Transverse colon (tissue), 4 donors: ENCODE data around the gene NSUN5. TPM values are rescaled to one million over a fixed set of nuclear protein-coding genes. Genes with fewer than 3 reads are reported as not detected.
"Not testable (repeated sequence)": the region's sequence is repeated elsewhere in the genome, so short reads cannot be mapped to it uniquely, and the experiment has no call there.

Experiments used
- DNase-seq: peaks from one replicate; pipeline ENCODE4 v3.0.0-alpha.2; 2019
- H3K27ac ChIP-seq, 4 donors: fragments of 200-600 bp; sonication (generic); 2 replicates each; pipeline ENCODE4 v1.5.1; 2016 to 2018; ENCODE audit warnings: inconsistent platforms in 4 of 4
- H3K27me3 ChIP-seq: fragments of 200-600 bp; sonication (generic); 2 replicates; pipeline ENCODE4 v1.5.1; 2017; ENCODE audit warnings: inconsistent platforms
- H3K36me3 ChIP-seq, 4 donors: fragments of 200-600 bp; sonication (generic); 2 replicates each; pipeline ENCODE4 v1.5.1; 2017 to 2019; ENCODE audit warnings: inconsistent platforms in 4 of 4
- H3K4me1 ChIP-seq, 4 donors: fragments of 200-600 bp; sonication (generic); 2 replicates each; pipeline ENCODE4 v1.5.1; 2017 to 2020; ENCODE audit warnings: inconsistent platforms in 4 of 4
- H3K4me3 ChIP-seq, 4 donors: fragments of 200-600 bp; sonication (generic); 1 replicate in 1 of 4; 2 replicates in 3 of 4; pipeline versions ENCODE4 v1.5.1 to v1.6.1; 2017 to 2019; ENCODE audit warnings: inconsistent platforms in 4 of 4
- H3K9me3 ChIP-seq, 2 donors: fragments of 200-600 bp; sonication (generic); 2 replicates each; pipeline ENCODE4 v1.5.1; 2017 to 2019; ENCODE audit warnings: inconsistent platforms in 2 of 2
- EP300 ChIP-seq: sonication (generic); formaldehyde crosslinking; IDR thresholded peaks from one replicate; pipeline ENCODE4 v1.6.1; 2017; ENCODE audit warnings: antibody characterized with exemption, low read depth
- POLR2A ChIP-seq: fragments of 450-650 bp; IDR thresholded peaks from one replicate; pipeline ENCODE4 v1.6.1; 2016; ENCODE audit warnings: antibody characterized with exemption, mild to moderate bottlenecking, moderate library complexity
- POLR2AphosphoS5 ChIP-seq, 3 donors: sonication (generic); formaldehyde crosslinking; IDR thresholded peaks; one replicate each; pipeline ENCODE4 v1.6.1; 2016; ENCODE audit warnings: antibody characterized with exemption in 3 of 3
- WGBS, 2 donors: methylation state at CpG; one replicate each; pipeline ENCODE4 v1.1.5; 2018; ENCODE audit warnings: low coverage in 1 of 2; 5-methylcytosine and 5-hydroxymethylcytosine counted together
- in situ Hi-C, 4 donors: fragments of 200-750 bp; cut with MboI; loops; one replicate each; pipeline versions ENCODE4 v1.15.0 to v1.15.1; 2017; ENCODE audit warnings: low sequenced_read_pairs in 3 of 4, low pct_ligation_motif_present in 1 of 4, low pct_unique_long_range_greater_than_20kb in 1 of 4
- intact Hi-C: fragments of 100-400 bp; cut with DNase I; formaldehyde crosslinking; loops from one replicate; pipeline ENCODE4 v1.15.1; 2023; ENCODE audit warnings: low total_unique reads
- total RNA-seq, 4 donors: library from RNA; depleted of rRNA; stranded (reverse); fragments of >200 nt; gene quantifications; one replicate each; pipeline ENCODE4 v1.1.0, GENCODE V29; 2016
- TF ChIP-seq, protein P1 (sequence below), 5 experiments: fragments of 200-600 bp in 3 of 5; fragments of 450-650 bp in 2 of 5; sonication (generic) in 3 of 5; IDR thresholded peaks; 1 replicate in 2 of 5; 2 replicates in 3 of 5; pipeline ENCODE4 v1.5.1; 2016 to 2017; ENCODE audit warnings: antibody characterized with exemption in 5 of 5, inconsistent platforms in 3 of 5, mild to moderate bottlenecking in 2 of 5, moderate library complexity in 1 of 5

Gene NSUN5
- total RNA-seq, 4 donors from 2014 or later = 5.2 to 27.6 (median 14.8) TPM

DNA sequence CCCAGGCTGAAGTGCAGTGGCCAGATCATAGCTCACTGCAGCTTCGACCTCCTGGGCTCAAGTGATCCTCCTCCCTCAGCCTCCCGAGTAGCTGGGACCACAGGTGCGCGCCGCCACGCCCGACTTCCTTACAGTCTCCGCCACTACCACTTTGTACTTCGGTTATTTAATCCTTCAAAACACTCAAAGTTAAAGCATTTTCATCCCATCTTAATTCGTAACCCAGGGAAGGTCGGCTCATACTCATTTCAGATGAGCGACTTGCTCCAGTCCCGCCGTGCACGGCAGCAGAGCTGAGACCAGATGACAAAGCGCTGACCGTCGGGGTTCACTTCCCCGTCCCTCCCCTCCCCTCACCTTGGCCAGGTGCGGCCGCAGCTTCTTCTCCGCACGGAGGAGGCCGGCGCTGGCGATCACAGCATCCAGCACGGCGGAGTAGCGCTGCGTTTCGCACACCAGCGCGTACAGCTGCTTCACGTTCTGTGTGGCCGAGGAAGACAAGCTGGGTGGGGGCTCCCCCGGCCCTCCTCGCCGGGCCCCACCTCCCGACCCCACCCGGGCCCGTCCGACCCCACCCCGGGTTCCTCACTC, 457 bp downstream of the NSUN5 start:
- H3K4me3 ChIP-seq = peak overlapping the region; percentile 27 to 87 (median 67)
- intact Hi-C loops = no loop called here
- no peaks in the 10 kb centered on the region for H3K27me3 ChIP-seq
- WGBS, 2 donors = 12 to 40% methylated on average over 1 to 40 of the region's 43 CpGs
- H3K9me3 ChIP-seq = no peaks in the 10 kb centered on the region
- H3K36me3 ChIP-seq = peaks cover 0 to 16% (median 5%) of the 10 kb centered on the region in 4 donors
- in situ Hi-C loops = no loop called here
- H3K27ac ChIP-seq = peak overlapping the region; percentile 67 to 79 (median 78)
- peaks cover 4 to 13% (median 11%) of the 10 kb centered on the region in 4 donors for H3K4me1 ChIP-seq
- TF ChIP-seq POLR2A = no peak
- no peak for TF ChIP-seq EP300
- no peak for TF ChIP-seq POLR2AphosphoS5 (IDR thresholded peaks at IDR 0.05)
- no peak for DNase-seq

DNA sequence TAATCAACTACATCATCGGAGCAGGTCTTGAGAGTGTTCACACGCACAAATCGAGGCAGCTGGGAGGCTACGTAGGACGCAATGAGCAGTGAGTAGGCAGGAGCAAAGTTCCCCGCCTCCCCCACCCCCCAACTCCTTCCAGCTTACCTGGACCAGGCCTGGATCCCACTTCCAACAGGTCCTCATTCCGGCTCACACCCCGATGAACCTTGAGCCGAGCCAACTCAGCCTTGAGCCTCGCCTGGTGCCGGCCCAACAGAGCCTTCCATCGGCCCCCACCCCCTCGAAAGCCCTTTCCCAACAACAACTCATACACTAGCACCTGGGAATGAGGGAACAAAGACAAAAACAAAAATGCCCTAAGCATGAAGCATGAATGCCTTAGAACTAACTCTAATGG, 1.2 kb downstream of the NSUN5 start:
- H3K4me3 ChIP-seq = peak overlapping the region in 2 of 4 donors; percentile 76 to 87
- WGBS, 2 donors = 96 to 100% methylated on average over 6 to 12 of the region's 13 CpGs
- no peaks in the 10 kb centered on the region for H3K9me3 ChIP-seq
- TF ChIP-seq POLR2A = no peak
- no peak for TF ChIP-seq EP300
- no peak for TF ChIP-seq POLR2AphosphoS5 (IDR thresholded peaks at IDR 0.05)
- TF ChIP-seq, protein P1, sequence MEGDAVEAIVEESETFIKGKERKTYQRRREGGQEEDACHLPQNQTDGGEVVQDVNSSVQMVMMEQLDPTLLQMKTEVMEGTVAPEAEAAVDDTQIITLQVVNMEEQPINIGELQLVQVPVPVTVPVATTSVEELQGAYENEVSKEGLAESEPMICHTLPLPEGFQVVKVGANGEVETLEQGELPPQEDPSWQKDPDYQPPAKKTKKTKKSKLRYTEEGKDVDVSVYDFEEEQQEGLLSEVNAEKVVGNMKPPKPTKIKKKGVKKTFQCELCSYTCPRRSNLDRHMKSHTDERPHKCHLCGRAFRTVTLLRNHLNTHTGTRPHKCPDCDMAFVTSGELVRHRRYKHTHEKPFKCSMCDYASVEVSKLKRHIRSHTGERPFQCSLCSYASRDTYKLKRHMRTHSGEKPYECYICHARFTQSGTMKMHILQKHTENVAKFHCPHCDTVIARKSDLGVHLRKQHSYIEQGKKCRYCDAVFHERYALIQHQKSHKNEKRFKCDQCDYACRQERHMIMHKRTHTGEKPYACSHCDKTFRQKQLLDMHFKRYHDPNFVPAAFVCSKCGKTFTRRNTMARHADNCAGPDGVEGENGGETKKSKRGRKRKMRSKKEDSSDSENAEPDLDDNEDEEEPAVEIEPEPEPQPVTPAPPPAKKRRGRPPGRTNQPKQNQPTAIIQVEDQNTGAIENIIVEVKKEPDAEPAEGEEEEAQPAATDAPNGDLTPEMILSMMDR (IDR thresholded peaks at IDR 0.05) = no peak
- peaks cover 0 to 16% (median 5%) of the 10 kb centered on the region in 4 donors for H3K36me3 ChIP-seq
- no peak for DNase-seq
- no peaks in the 10 kb centered on the region for H3K27me3 ChIP-seq
- no peak overlapping the region for H3K27ac ChIP-seq
- in situ Hi-C loops = no loop called here
- peaks cover 4 to 13% (median 11%) of the 10 kb centered on the region in 4 donors for H3K4me1 ChIP-seq
- intact Hi-C loops = no loop called here

DNA sequence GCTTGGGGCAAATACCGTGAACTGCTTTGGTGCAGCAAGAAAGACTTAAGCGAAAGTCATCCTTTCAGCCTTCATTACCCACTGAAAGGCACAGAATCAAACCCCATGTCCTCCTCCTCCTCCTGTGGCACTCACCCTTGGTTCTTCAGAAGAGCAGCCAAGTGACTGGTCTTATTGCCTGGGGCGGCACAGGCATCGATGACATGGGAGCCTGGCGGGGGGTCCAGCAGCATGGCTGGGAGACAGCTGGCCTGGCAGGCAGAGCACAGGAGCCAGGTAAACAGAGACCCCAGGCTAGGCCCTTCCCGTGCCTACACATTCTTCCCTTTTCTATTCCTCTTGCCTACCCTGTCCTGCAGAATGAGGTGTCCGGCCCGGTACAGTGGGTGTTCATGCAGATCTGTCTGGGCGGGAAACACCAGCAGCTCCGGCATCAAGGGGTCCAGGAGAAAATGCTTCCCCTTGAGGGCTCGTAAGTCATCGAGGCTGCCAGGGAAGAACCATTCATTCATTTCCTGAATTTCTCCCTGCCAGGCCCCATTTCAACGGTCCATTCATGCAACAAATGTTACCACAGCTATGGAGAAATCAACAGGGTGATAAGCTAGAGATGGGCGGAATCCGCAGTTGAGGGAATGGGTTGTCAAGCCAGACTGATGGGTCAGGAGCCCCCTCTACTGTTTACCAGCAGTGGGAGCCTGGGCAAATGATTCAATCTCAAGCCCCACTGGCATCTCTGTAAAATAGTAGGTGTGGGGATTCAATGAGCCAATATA, 3.8 kb downstream of the NSUN5 start:
- intact Hi-C loops, in situ Hi-C loops, DNase-seq, H3K27ac ChIP-seq, H3K4me3 ChIP-seq, H3K27me3 ChIP-seq, H3K9me3 ChIP-seq: not testable (repeated sequence)
- 90% methylated on average over 2 to 12 of the region's 15 CpGs for WGBS, 2 donors
- Histone ChIP-seq H3K36me3 (peaks cover 0 to 16% (median 5%) of the 10 kb centered on the region in 4 donors), H3K4me1 (peaks cover 4 to 13% (median 11%) of the 10 kb centered on the region in 4 donors)

DNA sequence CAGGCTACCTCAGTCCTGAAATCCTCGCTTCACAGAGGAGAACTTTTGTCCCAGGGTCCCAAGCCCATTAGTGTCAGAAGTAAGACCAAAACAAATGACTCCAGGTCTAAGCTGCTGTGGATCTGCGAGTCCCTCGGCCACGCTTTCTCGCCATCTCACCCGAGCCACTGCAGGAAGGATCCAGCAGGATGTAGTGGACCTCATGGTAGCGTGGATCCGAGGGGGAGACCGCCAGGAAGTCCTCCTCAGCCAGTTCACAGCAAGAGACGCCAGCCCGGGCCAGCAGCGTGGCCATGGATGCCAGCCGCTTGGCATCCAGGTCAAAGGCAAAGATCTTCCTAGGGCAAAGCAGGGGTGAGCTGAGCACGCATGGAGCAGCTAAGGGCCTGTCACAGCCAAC, 4.6 kb downstream of the NSUN5 start:
- Histone ChIP-seq H3K4me3 (no peak overlapping the region), H3K36me3 (peaks cover 0 to 16% (median 5%) of the 10 kb centered on the region in 4 donors), H3K4me1 (peaks cover 2 to 10% (median 8%) of the 10 kb centered on the region in 4 donors), H3K27me3 (no peaks in the 10 kb centered on the region), H3K9me3 (no peaks in the 10 kb centered on the region), H3K27ac (no peak overlapping the region)
- TF ChIP-seq, protein P1 (IDR thresholded peaks at IDR 0.05) = no peak
- TF ChIP-seq POLR2AphosphoS5 (IDR thresholded peaks at IDR 0.05) = no peak
- no peak for TF ChIP-seq POLR2A
- no peak for TF ChIP-seq EP300
- no peak for DNase-seq
- intact Hi-C loops (no loop called here), in situ Hi-C loops (no loop called here)
- WGBS, 2 donors = 80 to 94% methylated on average over 1 to 14 of the region's 14 CpGs

DNA sequence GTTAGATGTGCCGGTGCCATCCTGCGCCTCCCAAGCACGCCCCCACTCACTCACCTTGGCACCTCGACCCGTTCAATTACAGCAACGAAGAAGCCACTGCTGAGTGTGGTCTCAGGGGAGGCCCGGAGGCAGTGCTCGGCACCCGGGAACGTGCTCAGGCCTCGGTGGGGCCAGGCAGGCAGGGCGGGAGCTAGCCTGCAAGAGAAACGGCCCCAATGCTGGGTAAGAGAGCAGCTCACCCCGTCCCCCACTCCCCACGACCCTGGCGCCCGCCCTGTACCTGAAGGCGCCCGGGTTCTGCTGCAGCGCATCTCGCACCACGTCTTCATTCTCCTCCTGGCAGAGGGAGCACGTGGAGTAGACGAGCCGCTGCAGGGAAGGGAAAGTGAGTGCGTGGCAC, 5.1 kb downstream of the NSUN5 start:
- in situ Hi-C loops (no loop called here), intact Hi-C loops (no loop called here)
- 96% methylated on average over 22 of the region's 26 CpGs; no CpG with 5 or more reads in 1 of the 2 donors for WGBS, 2 donors
- Histone ChIP-seq H3K36me3 (peaks cover 0 to 16% (median 5%) of the 10 kb centered on the region in 4 donors), H3K4me3 (no peak overlapping the region), H3K27me3 (no peaks in the 10 kb centered on the region), H3K9me3 (no peaks in the 10 kb centered on the region), H3K27ac (no peak overlapping the region), H3K4me1 (peaks cover 0 to 7% (median 3%) of the 10 kb centered on the region in 4 donors)
- no peak for TF ChIP-seq EP300
- TF ChIP-seq POLR2A = no peak
- TF ChIP-seq POLR2AphosphoS5 (IDR thresholded peaks at IDR 0.05) = no peak
- TF ChIP-seq, protein P1 (IDR thresholded peaks at IDR 0.05) = no peak
- DNase-seq = no peak

DNA sequence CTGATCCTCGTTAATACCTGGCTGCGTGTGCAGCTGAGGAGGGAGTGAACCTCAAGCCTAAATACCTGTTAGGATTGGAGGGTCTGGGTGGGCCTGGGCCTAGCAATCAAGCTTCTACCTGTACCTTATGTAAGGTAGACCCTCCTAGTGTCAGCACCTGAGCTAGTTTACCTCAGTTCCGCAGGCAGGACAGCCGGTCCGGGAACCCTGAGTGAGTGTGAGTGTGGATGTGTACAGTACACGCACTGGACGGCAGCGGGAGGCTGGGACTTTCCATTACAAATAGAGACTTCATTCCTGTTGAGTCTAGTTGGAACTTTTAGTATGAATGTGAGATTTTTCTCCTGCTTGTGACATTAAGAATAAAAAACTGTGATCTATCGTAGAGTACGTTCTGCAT, 5.8 kb downstream of the NSUN5 start:
- intact Hi-C loops = not testable (repeated sequence)

More for the DNA sequence above, 5.8 kb downstream of the NSUN5 start:
- WGBS, 2 donors = 93 to 97% methylated on average over 3 to 8 of the region's 10 CpGs
- peaks cover 0 to 16% (median 5%) of the 10 kb centered on the region in 4 donors for H3K36me3 ChIP-seq
- H3K27ac ChIP-seq, H3K4me1 ChIP-seq, in situ Hi-C loops, H3K4me3 ChIP-seq, H3K9me3 ChIP-seq, H3K27me3 ChIP-seq, DNase-seq: not testable (repeated sequence)
